ENCODE data around the gene TNNT1.
"Not testable (repeated sequence)": the region's sequence is repeated elsewhere in the genome, so short reads cannot be mapped to it uniquely, and the experiment has no call there.

TNNT1 gene

DNA sequence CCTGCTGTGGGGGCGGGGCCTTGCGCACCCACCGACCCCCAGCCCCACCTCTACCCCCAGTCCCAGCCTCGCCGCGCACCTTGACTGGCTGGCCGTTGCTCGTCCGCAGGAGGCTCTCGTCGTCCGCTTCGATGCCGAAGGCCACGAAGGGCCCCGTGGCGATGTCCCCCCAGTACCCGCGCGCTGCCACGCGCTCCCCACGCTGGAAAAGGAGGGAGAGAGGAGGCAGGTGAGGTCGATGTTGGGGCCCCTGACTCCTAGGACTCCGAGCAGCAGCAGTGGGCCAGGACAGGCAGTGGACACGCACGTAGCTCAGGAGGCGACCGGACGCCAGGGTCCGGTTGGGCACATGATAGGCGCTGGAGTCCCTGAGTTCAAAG lies 12.0 kb upstream of the TNNT1 start:
- H3K4me1 ChIP-seq (ENCODE audit: insufficient read depth, low read length), result peaks cover 4% of the 10 kb centered on the region
- H2AFZ ChIP-seq (ENCODE audit: low read depth, low read length), result no peak overlapping the region
- H3K9me3 ChIP-seq (ENCODE audit: low read length), result no peaks in the 10 kb centered on the region
- peaks cover 38% of the 10 kb centered on the region for H3K27me3 ChIP-seq (ENCODE audit: insufficient read depth, low read length)
- H3K4me3 ChIP-seq (ENCODE audit: low read length), result no peak overlapping the region
- no peaks in the 10 kb centered on the region for H3K36me3 ChIP-seq (ENCODE audit: insufficient read depth, low read length)

DNA sequence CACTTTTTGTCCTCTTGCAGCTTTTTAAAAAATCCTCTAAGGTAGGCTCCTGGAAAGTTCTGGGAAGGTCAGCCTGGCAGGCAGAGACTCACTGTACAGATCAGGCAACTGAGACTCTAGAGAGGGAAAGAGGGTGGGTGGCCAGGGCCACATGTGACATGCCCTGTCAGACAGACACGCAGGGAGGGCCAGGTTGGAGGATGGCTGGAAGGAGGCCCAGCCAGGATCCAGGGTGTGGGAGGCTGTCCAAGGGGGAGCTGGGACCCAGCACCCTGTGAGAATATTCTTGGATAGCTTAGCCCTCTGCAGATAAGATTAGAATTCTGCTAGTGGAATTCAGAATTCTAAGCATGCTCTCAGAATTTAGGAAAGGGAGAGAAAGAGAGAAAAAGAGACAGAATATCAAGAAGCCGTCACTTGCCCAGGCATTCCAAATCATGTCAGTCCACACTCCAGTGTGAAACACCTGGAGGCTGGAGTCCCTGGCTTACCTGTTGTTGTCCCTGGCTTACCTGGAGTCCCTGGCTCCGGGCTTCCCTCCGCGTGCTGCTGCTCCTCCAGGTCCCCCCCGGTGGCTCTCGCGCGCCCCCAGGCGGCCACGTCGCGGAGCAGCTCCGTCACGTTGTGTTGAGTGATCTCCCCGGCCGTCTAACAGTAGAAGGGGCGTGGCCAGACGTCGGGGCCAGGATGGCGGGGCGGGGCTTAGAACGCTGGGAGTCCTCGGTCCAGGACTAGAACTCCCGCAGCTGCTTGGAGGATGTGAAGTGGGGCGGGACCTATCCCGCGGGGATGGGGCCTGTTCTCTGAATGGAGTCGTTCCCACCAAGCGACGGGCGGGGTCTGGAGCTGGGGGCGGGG lies 11.4 kb upstream of the TNNT1 start:
- Histone ChIP-seq H2AFZ (ENCODE audit: low read depth, low read length) (no peak overlapping the region), H3K4me1 (ENCODE audit: insufficient read depth, low read length) (peaks cover 4% of the 10 kb centered on the region), H3K9me3 (ENCODE audit: low read length) (no peaks in the 10 kb centered on the region), H3K4me3 (ENCODE audit: low read length) (no peak overlapping the region), H3K36me3 (ENCODE audit: insufficient read depth, low read length) (no peaks in the 10 kb centered on the region), H3K27me3 (ENCODE audit: insufficient read depth, low read length) (peaks cover 38% of the 10 kb centered on the region)

DNA sequence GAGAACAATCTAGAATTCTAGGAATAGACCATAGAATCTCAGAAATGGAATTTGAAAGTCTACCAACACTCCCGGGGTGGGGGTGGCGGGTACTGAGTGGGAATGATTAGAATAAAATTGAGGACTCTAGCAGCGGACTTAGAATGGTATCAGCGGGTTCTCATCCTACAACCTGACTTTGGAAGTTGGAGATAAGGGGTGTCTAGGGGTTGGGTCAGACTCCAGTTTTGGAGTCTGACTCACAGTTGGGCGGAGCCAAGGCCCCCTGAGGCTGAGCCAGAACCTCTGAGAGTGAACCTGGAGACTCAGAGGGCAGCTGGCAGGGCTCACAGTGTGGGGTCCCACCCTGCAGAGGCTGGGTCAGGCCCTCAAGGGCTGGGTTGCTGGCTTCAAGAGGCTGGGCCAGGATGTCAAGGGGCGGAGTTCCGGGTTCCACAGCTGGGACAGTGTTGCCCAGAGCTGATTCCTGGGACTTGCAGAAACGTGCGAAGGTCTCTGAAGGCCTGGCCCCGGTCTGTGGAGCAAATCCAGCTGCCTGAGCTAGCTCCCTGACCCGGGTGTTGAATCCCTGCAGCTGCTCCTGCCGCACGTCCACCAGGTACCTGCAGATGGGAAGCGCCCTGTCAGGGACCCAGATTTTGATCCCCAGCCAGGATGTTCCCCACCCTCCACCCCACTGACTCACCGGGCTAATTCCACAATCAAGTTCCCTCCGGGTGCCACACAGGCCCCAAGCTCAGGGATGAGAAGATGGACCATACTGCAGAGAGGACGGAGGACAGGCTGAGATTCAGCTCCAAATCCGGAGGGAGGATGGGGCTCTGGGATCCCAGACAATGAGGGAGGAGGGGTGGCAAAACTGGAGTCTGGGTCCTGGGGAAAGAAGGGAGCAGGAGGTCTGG lies 10.1 kb upstream of the TNNT1 start:
- Histone ChIP-seq H3K9me3 (ENCODE audit: low read length) (no peaks in the 10 kb centered on the region), H3K4me3 (ENCODE audit: low read length) (no peak overlapping the region), H2AFZ (ENCODE audit: low read depth, low read length) (no peak overlapping the region), H3K27me3 (ENCODE audit: insufficient read depth, low read length) (peaks cover 38% of the 10 kb centered on the region), H3K36me3 (ENCODE audit: insufficient read depth, low read length) (no peaks in the 10 kb centered on the region), H3K4me1 (ENCODE audit: insufficient read depth, low read length) (peaks cover 4% of the 10 kb centered on the region)

DNA sequence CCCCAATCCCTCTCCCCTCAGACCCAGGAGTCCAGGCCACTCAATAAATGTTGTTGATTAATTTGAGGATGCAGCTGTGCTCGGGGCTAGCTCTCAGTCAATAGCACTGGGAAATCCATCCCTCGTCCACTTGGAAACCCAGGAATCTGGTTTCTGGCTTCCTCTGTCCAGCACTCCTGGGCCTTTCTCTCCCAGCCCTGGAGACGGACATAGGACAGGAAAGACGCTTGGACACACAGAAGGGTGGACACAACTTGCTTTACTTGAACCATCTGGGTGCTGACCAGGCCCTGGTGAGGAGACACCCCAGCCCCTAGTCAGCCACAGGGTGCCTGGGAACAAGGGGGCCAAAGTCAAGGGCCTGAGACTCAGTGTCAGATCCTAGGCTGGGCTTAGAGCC lies 9.4 kb upstream of the TNNT1 start:
- Histone ChIP-seq H3K4me3 (ENCODE audit: low read length) (no peak overlapping the region), H2AFZ (ENCODE audit: low read depth, low read length) (no peak overlapping the region), H3K27me3 (ENCODE audit: insufficient read depth, low read length) (peaks cover 38% of the 10 kb centered on the region), H3K36me3 (ENCODE audit: insufficient read depth, low read length) (no peaks in the 10 kb centered on the region), H3K9me3 (ENCODE audit: low read length) (no peaks in the 10 kb centered on the region), H3K4me1 (ENCODE audit: insufficient read depth, low read length) (peaks cover 4% of the 10 kb centered on the region)

DNA sequence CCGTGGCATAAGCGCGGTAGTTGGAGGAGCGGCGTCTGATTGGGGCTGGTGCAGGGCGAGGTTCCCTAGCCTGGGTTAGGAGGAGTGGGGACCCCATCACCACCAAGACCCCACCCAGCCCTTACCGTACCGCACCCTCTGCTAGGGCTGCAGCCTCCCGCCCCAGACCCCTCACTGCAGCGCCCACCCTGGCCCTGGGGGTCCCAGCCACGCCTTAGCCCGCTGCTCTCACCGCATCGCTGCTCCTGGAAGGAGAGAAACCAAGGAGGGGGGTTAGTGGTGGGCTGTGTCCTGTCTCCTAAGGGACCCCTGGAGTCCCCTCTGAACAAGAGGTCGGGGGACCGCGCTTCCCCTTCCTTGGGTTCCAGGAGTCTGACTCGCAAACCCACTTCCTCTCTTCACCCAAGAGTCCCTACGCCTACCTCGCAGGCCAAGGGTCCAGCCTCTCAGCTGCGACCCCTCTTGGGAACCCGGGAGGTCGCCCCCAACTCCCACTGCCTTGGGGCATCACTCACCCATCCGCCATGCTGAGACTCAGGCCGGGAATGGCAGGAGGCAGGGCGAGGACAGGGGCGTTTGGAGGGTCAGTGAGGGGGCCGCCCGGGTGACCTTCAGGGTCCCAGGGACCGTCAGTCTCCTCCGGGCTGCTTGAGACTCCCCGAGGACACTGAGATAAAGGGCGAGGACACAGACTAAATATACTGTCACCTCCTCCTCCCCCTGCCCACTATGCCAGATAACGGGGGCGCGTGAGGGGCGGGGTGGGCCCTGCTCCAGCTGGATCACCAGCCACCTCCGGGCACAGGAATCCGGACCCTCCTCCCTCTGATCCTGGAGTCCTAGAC lies 8.3 kb upstream of the TNNT1 start, which contains the start of gene TNNI3:
Gene TNNI3 (minus strand): TSS at position 669 of the 845 bp plus-strand sequence. CDS start 143 bp downstream, at position 526.
- Histone ChIP-seq H3K4me1 (ENCODE audit: insufficient read depth, low read length) (peaks cover 4% of the 10 kb centered on the region), H3K9me3 (ENCODE audit: low read length) (no peaks in the 10 kb centered on the region), H2AFZ (ENCODE audit: low read depth, low read length) (no peak within 1 kb of the TSS), H3K36me3 (ENCODE audit: insufficient read depth, low read length) (no peaks in the 10 kb centered on the region), H3K4me3 (ENCODE audit: low read length) (peak within 1 kb of the TSS; percentile 46), H3K27me3 (ENCODE audit: insufficient read depth, low read length) (peaks cover 38% of the 10 kb centered on the region)

DNA sequence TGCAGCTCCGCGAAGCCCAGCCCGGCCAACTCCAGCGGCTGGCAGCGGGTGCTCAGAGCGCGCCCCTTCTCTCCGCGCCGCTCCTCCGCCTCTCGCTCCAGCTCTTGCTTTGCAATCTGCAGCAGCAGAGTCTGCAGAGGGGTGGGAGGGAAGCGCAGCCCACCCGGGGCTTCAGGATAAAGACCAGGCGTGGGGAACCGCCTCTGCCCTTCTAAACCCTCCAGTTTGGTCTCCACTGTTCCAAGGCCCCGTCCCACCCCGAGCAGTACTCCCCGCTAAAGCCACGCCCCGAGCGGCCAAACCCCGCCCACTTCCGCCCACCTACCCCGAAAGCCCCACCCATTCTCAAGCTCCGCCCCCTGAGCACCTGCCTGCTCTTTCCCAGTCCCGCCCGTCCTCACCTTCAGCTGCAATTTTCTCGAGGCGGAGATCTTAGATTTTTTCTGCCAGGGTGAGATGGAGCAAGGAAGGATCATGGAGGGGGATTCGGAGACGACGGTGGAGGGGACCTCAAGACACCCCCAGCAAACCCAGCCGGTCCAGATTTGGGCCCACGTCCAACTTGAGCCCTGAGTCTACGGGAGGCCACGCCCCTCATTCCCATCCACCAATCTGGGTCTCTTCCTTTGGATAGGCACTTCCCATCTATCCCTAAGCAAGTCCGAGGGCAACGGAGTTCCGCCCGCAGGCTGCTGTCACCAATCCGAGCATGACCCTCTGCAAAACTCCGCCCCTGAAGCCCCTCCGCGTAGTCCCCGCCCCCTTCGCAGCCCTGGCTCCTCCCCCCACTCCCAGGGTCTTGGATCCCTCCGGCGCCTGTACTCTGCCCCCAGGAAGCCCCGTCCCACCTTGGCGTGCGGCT lies 7.4 kb upstream of the TNNT1 start:
- Histone ChIP-seq H3K27me3 (ENCODE audit: insufficient read depth, low read length) (peaks cover 31% of the 10 kb centered on the region), H3K36me3 (ENCODE audit: insufficient read depth, low read length) (no peaks in the 10 kb centered on the region), H2AFZ (ENCODE audit: low read depth, low read length) (peak overlapping the region; percentile 56), H3K9me3 (ENCODE audit: low read length) (no peaks in the 10 kb centered on the region), H3K4me3 (ENCODE audit: low read length) (peak overlapping the region; percentile 46), H3K4me1 (ENCODE audit: insufficient read depth, low read length) (peaks cover 4% of the 10 kb centered on the region)

DNA sequence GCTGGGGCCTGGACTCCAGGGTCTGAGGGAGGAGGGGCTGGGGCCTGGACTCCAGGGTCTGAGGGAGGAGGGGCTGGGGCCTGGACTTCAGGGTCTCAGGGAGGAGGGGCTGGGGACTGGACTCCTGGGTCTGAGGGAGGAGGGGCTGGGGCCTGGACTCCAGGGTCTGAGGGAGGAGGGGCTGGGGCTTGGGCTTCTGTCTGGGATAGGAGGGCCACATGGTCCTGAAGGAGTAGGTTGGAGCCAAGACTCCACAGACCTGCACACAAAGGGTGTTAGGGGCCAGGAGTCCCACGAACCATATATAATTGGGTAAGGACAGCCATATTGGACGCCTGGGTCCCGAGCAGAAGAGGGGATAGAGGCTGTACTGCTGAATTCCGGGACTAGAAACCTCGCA lies 6.8 kb upstream of the TNNT1 start:
- not testable (repeated sequence) for H3K9me3 ChIP-seq (ENCODE audit: low read length); H3K36me3 ChIP-seq (ENCODE audit: insufficient read depth, low read length); H3K4me1 ChIP-seq (ENCODE audit: insufficient read depth, low read length)
- H3K4me3 ChIP-seq (ENCODE audit: low read length), result peak overlapping the region; percentile 46
- H3K27me3 ChIP-seq (ENCODE audit: insufficient read depth, low read length), result peaks cover 26% of the 10 kb centered on the region
- H2AFZ ChIP-seq (ENCODE audit: low read depth, low read length), result peak overlapping the region; percentile 56

DNA sequence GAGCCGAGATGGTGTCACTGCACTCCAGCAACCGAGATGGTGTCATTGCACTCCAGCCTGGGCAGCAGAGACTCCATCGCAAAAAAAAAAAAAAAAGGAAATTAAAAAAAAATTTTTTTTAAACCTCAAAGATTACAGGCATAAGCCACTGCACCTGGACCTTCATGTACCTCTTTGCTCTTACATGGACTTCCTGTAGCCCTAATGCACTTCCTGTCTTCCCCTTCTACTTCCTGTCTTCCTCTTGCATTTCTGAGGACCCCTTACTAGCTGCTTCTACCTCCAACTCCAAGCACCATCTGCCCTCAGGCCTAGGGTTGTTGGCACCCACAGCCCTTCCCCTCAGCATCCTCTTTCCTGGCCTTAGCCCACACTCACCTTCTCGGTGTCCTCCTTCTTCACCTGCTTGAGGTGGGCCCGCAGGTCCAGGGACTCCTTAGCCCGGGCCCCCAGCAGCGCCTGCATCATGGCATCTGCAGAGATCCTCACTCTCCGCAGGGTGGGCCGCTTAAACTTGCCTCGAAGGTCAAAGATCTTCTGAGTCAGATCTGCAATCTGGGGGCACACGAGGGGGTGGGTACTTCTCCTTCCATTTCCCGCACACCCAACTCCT lies 4.8 kb upstream of the TNNT1 start:
- Histone ChIP-seq H3K4me1 (ENCODE audit: insufficient read depth, low read length) (peaks cover 5% of the 10 kb centered on the region), H3K27me3 (ENCODE audit: insufficient read depth, low read length) (peaks cover 28% of the 10 kb centered on the region), H3K36me3 (ENCODE audit: insufficient read depth, low read length) (no peaks in the 10 kb centered on the region), H3K9me3 (ENCODE audit: low read length) (no peaks in the 10 kb centered on the region), H3K4me3 (ENCODE audit: low read length) (no peak overlapping the region), H2AFZ (ENCODE audit: low read depth, low read length) (no peak overlapping the region)

DNA sequence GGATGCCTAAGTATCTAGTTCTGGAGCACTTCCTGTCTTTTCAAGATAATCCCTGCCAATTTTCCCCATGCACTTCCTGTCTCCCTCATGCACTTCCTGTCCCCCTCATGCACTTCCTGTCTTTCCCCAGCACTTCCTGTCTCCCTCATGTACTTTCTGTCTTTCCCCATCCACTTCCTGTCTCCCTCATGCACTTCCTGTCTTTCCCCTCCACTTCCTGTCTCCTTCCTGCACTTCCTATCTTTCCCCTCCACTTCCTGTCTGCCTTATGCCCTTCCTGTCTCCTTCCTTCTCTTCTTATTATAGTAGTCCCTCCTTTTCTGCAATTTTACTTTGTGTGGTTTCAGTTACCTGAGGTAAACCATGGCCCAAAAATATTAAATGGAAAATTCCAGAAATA lies 3.0 kb upstream of the TNNT1 start:
- Histone ChIP-seq H2AFZ (ENCODE audit: low read depth, low read length) (no peak overlapping the region), H3K4me3 (ENCODE audit: low read length) (no peak overlapping the region), H3K27me3 (ENCODE audit: insufficient read depth, low read length) (peaks cover 24% of the 10 kb centered on the region), H3K36me3 (ENCODE audit: insufficient read depth, low read length) (no peaks in the 10 kb centered on the region), H3K9me3 (ENCODE audit: low read length) (no peaks in the 10 kb centered on the region), H3K4me1 (ENCODE audit: insufficient read depth, low read length) (peaks cover 5% of the 10 kb centered on the region)

DNA sequence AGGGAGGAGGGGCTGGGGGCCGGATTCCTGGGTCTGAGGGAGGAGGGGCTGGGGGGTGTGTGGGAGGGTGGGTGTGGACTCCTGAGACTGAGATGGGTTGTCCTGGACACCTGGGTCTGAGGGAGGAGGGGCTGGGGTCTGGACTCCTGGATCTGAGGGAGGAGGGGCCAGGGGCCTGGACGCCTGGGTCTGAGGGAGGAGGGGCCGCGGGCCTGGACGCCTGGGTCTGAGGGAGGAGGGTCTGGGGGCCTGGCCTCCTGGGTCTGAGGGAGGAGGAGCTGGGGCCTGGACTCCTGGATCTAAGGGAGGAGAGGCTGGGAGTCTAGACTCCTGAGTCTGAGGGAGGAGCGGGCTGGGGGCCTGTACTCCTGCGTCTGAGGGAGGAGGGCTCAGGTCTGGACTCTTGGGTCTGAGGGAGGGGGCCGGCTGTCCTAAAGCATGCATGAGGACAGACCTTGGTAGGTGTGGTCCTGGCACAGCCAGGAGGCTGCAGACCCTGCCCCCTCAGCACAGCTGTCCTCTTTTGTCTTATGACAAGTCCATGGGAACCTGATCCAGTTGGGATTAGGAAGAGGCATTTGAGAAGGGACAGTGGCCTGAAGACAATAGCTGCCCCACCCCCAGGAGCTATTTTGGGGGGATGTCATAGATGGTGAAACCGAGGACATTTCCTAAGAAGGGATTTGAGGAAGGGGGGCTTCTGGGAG lies 1.3 kb downstream of the TNNT1 start:
- H3K9me3 ChIP-seq (ENCODE audit: low read length), result no peaks in the 10 kb centered on the region
- peaks cover 45% of the 10 kb centered on the region for H3K27me3 ChIP-seq (ENCODE audit: insufficient read depth, low read length)
- H3K36me3 ChIP-seq (ENCODE audit: insufficient read depth, low read length), result no peaks in the 10 kb centered on the region
- H3K4me1 ChIP-seq (ENCODE audit: insufficient read depth, low read length), result peaks cover 6% of the 10 kb centered on the region
- no peak overlapping the region for H2AFZ ChIP-seq (ENCODE audit: low read depth, low read length)
- no peak overlapping the region for H3K4me3 ChIP-seq (ENCODE audit: low read length)

DNA sequence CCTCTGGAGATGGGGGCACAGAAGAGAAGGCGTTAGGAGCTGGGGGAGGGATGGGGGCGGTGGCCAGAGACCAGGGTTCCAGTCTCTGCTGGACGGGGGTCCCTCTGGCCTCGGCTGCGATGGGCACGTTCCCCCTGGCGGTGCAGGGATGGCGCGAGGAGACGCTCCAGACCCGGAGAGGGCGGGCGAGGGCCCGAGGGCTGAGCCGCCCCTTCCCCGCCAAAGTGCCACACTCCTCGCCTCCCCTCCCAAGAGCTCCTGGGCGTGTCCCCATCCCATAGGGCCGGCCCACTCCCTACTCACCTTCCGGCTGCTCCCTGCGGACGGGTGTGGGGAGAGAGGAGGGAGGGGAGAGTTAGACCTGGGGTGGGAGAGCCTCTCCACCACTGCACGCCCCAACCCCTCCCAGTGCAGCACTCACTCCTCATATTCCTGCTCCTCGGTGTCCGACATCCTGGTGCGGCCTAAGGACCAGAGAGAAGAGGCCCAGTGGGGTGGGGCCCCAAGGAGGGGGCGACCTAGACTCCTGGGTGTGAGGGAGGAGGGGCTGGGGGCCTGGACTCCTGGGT lies 2.2 kb downstream of the TNNT1 start:
- Histone ChIP-seq H3K4me1 (ENCODE audit: insufficient read depth, low read length) (peaks cover 6% of the 10 kb centered on the region), H3K36me3 (ENCODE audit: insufficient read depth, low read length) (no peaks in the 10 kb centered on the region), H3K9me3 (ENCODE audit: low read length) (no peaks in the 10 kb centered on the region), H3K27me3 (ENCODE audit: insufficient read depth, low read length) (peaks cover 45% of the 10 kb centered on the region), H2AFZ (ENCODE audit: low read depth, low read length) (no peak overlapping the region), H3K4me3 (ENCODE audit: low read length) (no peak overlapping the region)
